HepG2 (cell line): ENCODE results near the gene OR1F1. TPM values are rescaled to one million over a fixed set of nuclear protein-coding genes. Genes with fewer than 3 reads are reported as not detected.

ENCODE experiments used
- HDAC2 ChIP-seq: sonication (generic); formaldehyde crosslinking; IDR thresholded peaks from 2 replicates; pipeline ENCODE4 v1.4.0; 2020; ENCODE audit warnings: missing genetic modification reagents
- HHEX ChIP-seq: IDR thresholded peaks from 2 replicates; pipeline ENCODE4 v1.6.1; 2016; ENCODE audit warnings: control low read depth
- HNRNPL ChIP-seq: fragments of 200-400 bp; formaldehyde crosslinking; IDR thresholded peaks from 2 replicates; pipeline ENCODE4 v1.6.1; 2017; ENCODE audit warnings: mild to moderate bottlenecking, low read depth, low read length
- HNRNPLL ChIP-seq: fragments of 200-400 bp; formaldehyde crosslinking; IDR thresholded peaks from 2 replicates; pipeline ENCODE4 v1.6.1; 2017; ENCODE audit warnings: mild to moderate bottlenecking, low read depth, low read length; ENCODE audit not compliant: poor library complexity, severe bottlenecking
- HOMEZ ChIP-seq: IDR thresholded peaks from 2 replicates; pipeline ENCODE4 v1.6.1; 2016; ENCODE audit warnings: low read depth
- JUND ChIP-seq: sonication (generic); formaldehyde crosslinking; IDR thresholded peaks from 2 replicates; pipeline ENCODE4 v1.8.0; 2022; ENCODE audit warnings: mild to moderate bottlenecking, missing genetic modification reagents
- KLF15 ChIP-seq: sonication (generic); formaldehyde crosslinking; IDR thresholded peaks from 2 replicates; pipeline ENCODE4 v1.8.1; 2023; ENCODE audit warnings: borderline replicate concordance, mild to moderate bottlenecking, inconsistent platforms, missing genetic modification reagents, mixed read lengths
- MTF1 ChIP-seq: sonication (generic); formaldehyde crosslinking; IDR thresholded peaks from 2 replicates; pipeline ENCODE4 v1.5.0; 2020; ENCODE audit warnings: missing genetic modification reagents
- MYNN ChIP-seq: sonication (generic); formaldehyde crosslinking; IDR thresholded peaks from 2 replicates; pipeline ENCODE4 v1.4.0; 2020; ENCODE audit warnings: mild to moderate bottlenecking, low read depth, missing genetic modification reagents
- NCOA1 ChIP-seq: sonication (generic); formaldehyde crosslinking; IDR thresholded peaks from 2 replicates; pipeline ENCODE4 v1.9.0; 2021; ENCODE audit warnings: missing genetic modification reagents
- SIX1 ChIP-seq: sonication (generic); formaldehyde crosslinking; IDR thresholded peaks from 2 replicates; pipeline ENCODE4 v1.4.0; 2020; ENCODE audit warnings: missing genetic modification reagents, borderline replicate concordance
- SOX6 ChIP-seq, 2 experiments: fragments of 450-650 bp in 1 of 2; sonication (generic) in 1 of 2; formaldehyde crosslinking in 1 of 2; IDR thresholded peaks; 2 replicates each; pipeline versions ENCODE4 v1.4.0 to v1.6.1; 2017 to 2020; ENCODE audit warnings: antibody characterized with exemption in 1 of 2, mild to moderate bottlenecking in 1 of 2, missing genetic modification reagents in 1 of 2
- ZC3H13 ChIP-seq: sonication (generic); formaldehyde crosslinking; IDR thresholded peaks from 2 replicates; pipeline ENCODE4 v1.8.1; 2023; ENCODE audit warnings: mild to moderate bottlenecking, missing genetic modification reagents, moderate library complexity
- ZKSCAN1 ChIP-seq: fragments of 150-350 bp; IDR thresholded peaks from 2 replicates; pipeline ENCODE4 v1.6.1; 2014; ENCODE audit warnings: low read length
- polyA plus RNA-seq, 8 experiments: library from polyadenylated mRNA; depleted of rRNA in 3 of 8; stranded (reverse) in 7 of 8; unstranded in 1 of 8; fragments of >200 nt; fragmentation: Illumina TruSeq in 4 of 8; extraction: Trizol in 4 of 8; gene quantifications; 2 replicates each; pipeline versions ENCODE4 v1.2.1 to v1.2.3, GENCODE V29; 2011 to 2016; ENCODE audit warnings: low read depth in 4 of 8, missing spikeins in 1 of 8, mixed read lengths in 1 of 8; ENCODE audit not compliant: insufficient read depth in 1 of 8
- total RNA-seq, 5 experiments: library from RNA; depleted of rRNA; stranded (reverse); fragments of >200 nt; fragmentation: Illumina TruSeq; extraction: Trizol; gene quantifications; 2 replicates each; pipeline ENCODE4 v1.2.3, GENCODE V29; 2016; ENCODE audit warnings: low read depth in 1 of 5
- TF ChIP-seq, protein P1 (sequence below): sonication (generic); formaldehyde crosslinking; IDR thresholded peaks from 2 replicates; pipeline ENCODE4 v1.5.0; 2020; ENCODE audit warnings: mild to moderate bottlenecking, missing genetic modification reagents
- TF ChIP-seq, protein P2 (sequence below): sonication (generic); formaldehyde crosslinking; IDR thresholded peaks from 2 replicates; pipeline ENCODE4 v1.4.0; 2020; ENCODE audit warnings: missing genetic modification reagents
- TF ChIP-seq, protein P3 (sequence below): conservative IDR thresholded peaks from 2 replicates; pipeline ENCODE4 v1.6.1; 2018; ENCODE audit warnings: missing genetic modification reagents
- TF ChIP-seq, protein P4 (sequence below): sonication (generic); formaldehyde crosslinking; IDR thresholded peaks from 2 replicates; pipeline ENCODE4 v1.9.0; 2021; ENCODE audit warnings: missing genetic modification reagents, borderline replicate concordance
- TF ChIP-seq, protein P5 (sequence below): sonication (generic); formaldehyde crosslinking; IDR thresholded peaks from 2 replicates; pipeline ENCODE4 v1.8.0; 2022; ENCODE audit warnings: mild to moderate bottlenecking, missing genetic modification reagents, borderline replicate concordance

The OR1F1 gene
- total and polyA plus RNA-seq, 2 of the 13 experiments (the other 11 are each of a cell fraction or from before 2014, with no cell fraction given): 0.90 TPM; not detected in 1

DNA sequence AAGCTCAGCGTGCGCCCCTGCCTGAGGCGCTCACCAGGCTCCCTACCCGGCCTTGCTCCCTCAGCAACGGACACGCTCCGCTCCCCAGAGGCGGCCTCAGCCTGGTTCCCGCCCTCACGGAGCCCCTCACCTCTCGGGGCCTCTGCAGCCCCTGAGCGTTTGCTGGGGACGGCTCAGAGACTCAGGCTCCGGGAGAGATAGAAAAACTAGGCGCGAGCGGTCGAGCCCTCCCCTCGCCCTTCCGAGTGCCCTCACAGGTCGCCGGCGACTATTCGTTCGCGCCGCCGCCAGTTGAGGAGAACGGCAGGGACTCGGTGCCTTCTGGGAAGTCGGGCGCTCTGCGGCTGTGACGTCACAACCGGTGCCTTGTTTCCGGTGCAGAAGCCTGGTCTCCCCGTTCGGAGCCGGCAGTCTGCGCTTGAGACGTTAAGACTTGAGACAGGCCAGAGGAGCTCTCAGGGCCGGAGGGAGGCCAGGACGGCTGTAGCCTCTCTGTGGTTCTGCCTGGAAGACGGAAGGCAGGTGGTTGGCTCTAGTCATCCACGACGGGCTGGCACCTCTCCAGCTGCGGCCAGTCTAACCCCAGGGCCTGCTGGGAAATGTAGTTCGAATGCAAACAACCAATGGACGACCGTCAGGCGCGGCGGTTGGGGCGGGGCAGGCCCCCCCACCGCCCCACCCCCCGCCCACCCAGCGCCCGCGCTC is 47.0 kb downstream of the OR1F1 start, which contains the start of gene ZNF200 (continued):
- no peak for TF ChIP-seq SIX1 (CRISPR knock-in tag)
- TF ChIP-seq HHEX (CRISPR knock-in tag): no peak
- 0 out of 2 replicates have a peak, but pooled peaks have one; percentile 81 for TF ChIP-seq NCOA1 (CRISPR knock-in tag)
- TF ChIP-seq HNRNPL: peak; percentile 45; the same call in 1 of the 2 replicates
- no peak for TF ChIP-seq HOMEZ (CRISPR knock-in tag)
- TF ChIP-seq, protein P1, sequence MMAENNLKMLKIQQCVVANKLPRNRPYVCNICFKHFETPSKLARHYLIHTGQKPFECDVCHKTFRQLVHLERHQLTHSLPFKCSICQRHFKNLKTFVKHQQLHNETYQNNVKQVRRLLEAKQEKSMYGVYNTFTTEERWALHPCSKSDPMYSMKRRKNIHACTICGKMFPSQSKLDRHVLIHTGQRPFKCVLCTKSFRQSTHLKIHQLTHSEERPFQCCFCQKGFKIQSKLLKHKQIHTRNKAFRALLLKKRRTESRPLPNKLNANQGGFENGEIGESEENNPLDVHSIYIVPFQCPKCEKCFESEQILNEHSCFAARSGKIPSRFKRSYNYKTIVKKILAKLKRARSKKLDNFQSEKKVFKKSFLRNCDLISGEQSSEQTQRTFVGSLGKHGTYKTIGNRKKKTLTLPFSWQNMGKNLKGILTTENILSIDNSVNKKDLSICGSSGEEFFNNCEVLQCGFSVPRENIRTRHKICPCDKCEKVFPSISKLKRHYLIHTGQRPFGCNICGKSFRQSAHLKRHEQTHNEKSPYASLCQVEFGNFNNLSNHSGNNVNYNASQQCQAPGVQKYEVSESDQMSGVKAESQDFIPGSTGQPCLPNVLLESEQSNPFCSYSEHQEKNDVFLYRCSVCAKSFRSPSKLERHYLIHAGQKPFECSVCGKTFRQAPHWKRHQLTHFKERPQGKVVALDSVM (CRISPR knock-in tag): no peak
- no peak; the same call in 1 of the 2 replicates for TF ChIP-seq HDAC2
- no peak for TF ChIP-seq ZKSCAN1
- TF ChIP-seq ZC3H13 (CRISPR knock-in tag): no peak
- no peak for TF ChIP-seq SOX6 (IDR thresholded peaks at IDR 0.05)
- no peak; the same call in none of the 2 replicates for TF ChIP-seq SOX6 (CRISPR knock-in tag; IDR thresholded peaks at IDR 0.05)
- TF ChIP-seq, protein P2, sequence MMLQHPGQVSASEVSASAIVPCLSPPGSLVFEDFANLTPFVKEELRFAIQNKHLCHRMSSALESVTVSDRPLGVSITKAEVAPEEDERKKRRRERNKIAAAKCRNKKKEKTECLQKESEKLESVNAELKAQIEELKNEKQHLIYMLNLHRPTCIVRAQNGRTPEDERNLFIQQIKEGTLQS (CRISPR knock-in tag): 0 out of 2 replicates have a peak, but pooled peaks have one; percentile 23
- no peak for TF ChIP-seq KLF15 (CRISPR knock-in tag)
- peak; percentile 75 for TF ChIP-seq HNRNPLL
- TF ChIP-seq, protein P3, sequence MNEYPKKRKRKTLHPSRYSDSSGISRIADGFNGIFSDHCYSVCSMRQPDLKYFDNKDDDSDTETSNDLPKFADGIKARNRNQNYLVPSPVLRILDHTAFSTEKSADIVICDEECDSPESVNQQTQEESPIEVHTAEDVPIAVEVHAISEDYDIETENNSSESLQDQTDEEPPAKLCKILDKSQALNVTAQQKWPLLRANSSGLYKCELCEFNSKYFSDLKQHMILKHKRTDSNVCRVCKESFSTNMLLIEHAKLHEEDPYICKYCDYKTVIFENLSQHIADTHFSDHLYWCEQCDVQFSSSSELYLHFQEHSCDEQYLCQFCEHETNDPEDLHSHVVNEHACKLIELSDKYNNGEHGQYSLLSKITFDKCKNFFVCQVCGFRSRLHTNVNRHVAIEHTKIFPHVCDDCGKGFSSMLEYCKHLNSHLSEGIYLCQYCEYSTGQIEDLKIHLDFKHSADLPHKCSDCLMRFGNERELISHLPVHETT (CRISPR knock-in tag): 0 out of 2 replicates have a peak, but pooled peaks have one; percentile 39
- TF ChIP-seq, protein P4, sequence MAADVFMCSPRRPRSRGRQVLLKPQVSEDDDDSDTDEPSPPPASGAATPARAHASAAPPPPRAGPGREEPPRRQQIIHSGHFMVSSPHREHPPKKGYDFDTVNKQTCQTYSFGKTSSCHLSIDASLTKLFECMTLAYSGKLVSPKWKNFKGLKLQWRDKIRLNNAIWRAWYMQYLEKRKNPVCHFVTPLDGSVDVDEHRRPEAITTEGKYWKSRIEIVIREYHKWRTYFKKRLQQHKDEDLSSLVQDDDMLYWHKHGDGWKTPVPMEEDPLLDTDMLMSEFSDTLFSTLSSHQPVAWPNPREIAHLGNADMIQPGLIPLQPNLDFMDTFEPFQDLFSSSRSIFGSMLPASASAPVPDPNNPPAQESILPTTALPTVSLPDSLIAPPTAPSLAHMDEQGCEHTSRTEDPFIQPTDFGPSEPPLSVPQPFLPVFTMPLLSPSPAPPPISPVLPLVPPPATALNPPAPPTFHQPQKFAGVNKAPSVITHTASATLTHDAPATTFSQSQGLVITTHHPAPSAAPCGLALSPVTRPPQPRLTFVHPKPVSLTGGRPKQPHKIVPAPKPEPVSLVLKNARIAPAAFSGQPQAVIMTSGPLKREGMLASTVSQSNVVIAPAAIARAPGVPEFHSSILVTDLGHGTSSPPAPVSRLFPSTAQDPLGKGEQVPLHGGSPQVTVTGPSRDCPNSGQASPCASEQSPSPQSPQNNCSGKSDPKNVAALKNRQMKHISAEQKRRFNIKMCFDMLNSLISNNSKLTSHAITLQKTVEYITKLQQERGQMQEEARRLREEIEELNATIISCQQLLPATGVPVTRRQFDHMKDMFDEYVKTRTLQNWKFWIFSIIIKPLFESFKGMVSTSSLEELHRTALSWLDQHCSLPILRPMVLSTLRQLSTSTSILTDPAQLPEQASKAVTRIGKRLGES (CRISPR knock-in tag): no peak
- TF ChIP-seq JUND (CRISPR knock-in tag): peak; percentile 21; the same call in 1 of the 2 replicates
- no peak for TF ChIP-seq MYNN (CRISPR knock-in tag)
- TF ChIP-seq, protein P5, sequence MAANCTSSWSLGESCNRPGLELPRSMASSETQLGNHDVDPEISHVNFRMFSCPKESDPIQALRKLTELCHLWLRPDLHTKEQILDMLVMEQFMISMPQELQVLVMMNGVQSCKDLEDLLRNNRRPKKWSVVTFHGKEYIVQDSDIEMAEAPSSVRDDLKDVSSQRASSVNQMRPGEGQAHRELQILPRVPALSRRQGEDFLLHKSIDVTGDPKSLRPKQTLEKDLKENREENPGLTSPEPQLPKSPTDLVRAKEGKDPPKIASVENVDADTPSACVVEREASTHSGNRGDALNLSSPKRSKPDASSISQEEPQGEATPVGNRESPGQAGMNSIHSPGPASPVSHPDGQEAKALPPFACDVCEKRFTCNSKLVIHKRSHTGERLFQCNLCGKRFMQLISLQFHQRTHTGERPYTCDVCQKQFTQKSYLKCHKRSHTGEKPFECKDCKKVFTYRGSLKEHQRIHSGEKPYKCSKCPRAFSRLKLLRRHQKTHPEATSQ (CRISPR knock-in tag): no peak
- no peak for TF ChIP-seq MTF1
